Measurements from ENCODE around the gene TPST2.

TPST2 gene

GRCh38 chr22:26584010-26584409 lies 5.9 kb downstream of the TPST2 start:
- Histone ChIP-seq H4K20me1 (ENCODE audit: control insufficient read depth, insufficient read depth, low read depth, low read length) (peaks cover 7% of the 10 kb centered on the region; the same call in 1 of the 2 replicates), H3K9me2 (replicated peaks; ENCODE audit: control insufficient read depth, low read length) (no peaks in the 10 kb centered on the region), H3K27me3 (ENCODE audit: control insufficient read depth, low read length) (no peaks in the 10 kb centered on the region), H3F3A (ENCODE audit: control insufficient read depth, insufficient read depth) (peaks cover 14% of the 10 kb centered on the region; the same call in 1 of the 2 replicates), H3K36me3 (ENCODE audit: control insufficient read depth, low read length) (peaks cover 54% of the 10 kb centered on the region), H3K4me3 (ENCODE audit: low read length) (no peak overlapping the region), H3K79me2 (ENCODE audit: control insufficient read depth, low read length) (peaks cover 95% of the 10 kb centered on the region), H3K4me1 (ENCODE audit: control insufficient read depth, low read length) (peaks cover 74% of the 10 kb centered on the region), H3K4me2 (ENCODE audit: low read length) (no peak overlapping the region), H3K9me3 (ENCODE audit: control insufficient read depth, insufficient read depth, low read length) (no peaks in the 10 kb centered on the region), H3K27ac (ENCODE audit: low read depth, low read length) (no peak overlapping the region)
- TF ChIP-seq EZH2phosphoT487 (IDR thresholded peaks at IDR 0.05; ENCODE audit: borderline replicate concordance, low read length) (no peak), CTCF (IDR thresholded peaks at IDR 0.05; ENCODE audit: low read depth, low read length, poor library complexity, severe bottlenecking) (no peak)

- Histone ChIP-seq H3K4me2 (ENCODE audit: low read length) (no peak overlapping the region), H3K27me3 (ENCODE audit: control insufficient read depth, low read length) (no peaks in the 10 kb centered on the region), H3F3A (ENCODE audit: control insufficient read depth, insufficient read depth) (peaks cover 7% of the 10 kb centered on the region; the same call in 1 of the 2 replicates), H3K36me3 (ENCODE audit: control insufficient read depth, low read length) (peaks cover 53% of the 10 kb centered on the region), H3K27ac (ENCODE audit: low read depth, low read length) (no peak overlapping the region), H3K4me3 (ENCODE audit: low read length) (no peak overlapping the region), H3K9me2 (replicated peaks; ENCODE audit: control insufficient read depth, low read length) (no peaks in the 10 kb centered on the region), H3K4me1 (ENCODE audit: control insufficient read depth, low read length) (peaks cover 72% of the 10 kb centered on the region), H3K9me3 (ENCODE audit: control insufficient read depth, insufficient read depth, low read length) (no peaks in the 10 kb centered on the region), H3K79me2 (ENCODE audit: control insufficient read depth, low read length) (peaks cover 91% of the 10 kb centered on the region), H4K20me1 (ENCODE audit: control insufficient read depth, insufficient read depth, low read depth, low read length) (no peaks in the 10 kb centered on the region)
- TF ChIP-seq EZH2phosphoT487 (IDR thresholded peaks at IDR 0.05; ENCODE audit: borderline replicate concordance, low read length) (no peak), CTCF (IDR thresholded peaks at IDR 0.05; ENCODE audit: low read depth, low read length, poor library complexity, severe bottlenecking) (no peak)
Measured at GRCh38 chr22:26581633-26582168, 8.2 kb downstream of the TPST2 start.

- Histone ChIP-seq H4K20me1 (ENCODE audit: control insufficient read depth, insufficient read depth, low read depth, low read length) (no peaks in the 10 kb centered on the region), H3K27me3 (ENCODE audit: control insufficient read depth, low read length) (no peaks in the 10 kb centered on the region), H3K4me2 (ENCODE audit: low read length) (peak overlapping the region; percentile 98), H3K27ac (ENCODE audit: low read depth, low read length) (peak overlapping the region; percentile 91), H3K36me3 (ENCODE audit: control insufficient read depth, low read length) (peaks cover 47% of the 10 kb centered on the region), H3F3A (ENCODE audit: control insufficient read depth, insufficient read depth) (peaks cover 7% of the 10 kb centered on the region; the same call in 1 of the 2 replicates), H3K79me2 (ENCODE audit: control insufficient read depth, low read length) (peaks cover 91% of the 10 kb centered on the region), H3K4me1 (ENCODE audit: control insufficient read depth, low read length) (peaks cover 66% of the 10 kb centered on the region), H3K9me2 (replicated peaks; ENCODE audit: control insufficient read depth, low read length) (no peaks in the 10 kb centered on the region), H3K9me3 (ENCODE audit: control insufficient read depth, insufficient read depth, low read length) (no peaks in the 10 kb centered on the region), H3K4me3 (ENCODE audit: low read length) (0 out of 2 replicates have a peak overlapping the region, but pooled peaks have one; percentile 15)
- TF ChIP-seq EZH2phosphoT487 (IDR thresholded peaks at IDR 0.05; ENCODE audit: borderline replicate concordance, low read length) (no peak), CTCF (IDR thresholded peaks at IDR 0.05; ENCODE audit: low read depth, low read length, poor library complexity, severe bottlenecking) (no peak)
Measured at GRCh38 chr22:26581026-26581425, 8.9 kb downstream of the TPST2 start.
